K562 (cell line): Measurements from ENCODE around the gene RNU11. TPM values are rescaled to one million over a fixed set of nuclear protein-coding genes. Genes with fewer than 3 reads are reported as not detected.

ENCODE experiments used
- ATAC-seq: fragments of 200-7000 bp; cut with Tn5 transposase; 3 replicates; pipeline ENCODE4 v1.9.1; 2020; ENCODE audit warnings: moderate library complexity
- BruUV-seq: library from RNA; stranded (reverse); fragments of 400-500 nt; replicated peaks from 2 replicates; lab custom pipeline; 2021; lab: Mats Ljungman, UMichigan
- CTCF ChIA-PET: fragments of 300-600 bp; formaldehyde crosslinking; extraction: SDS; loops from one replicate; lab custom pipeline; 2021; ENCODE audit warnings: low intra/inter-chr PET ratio; lab: Yijun Ruan, JAX
- POLR2A ChIA-PET: fragments of 300-600, 350-650 bp; sonication (Branson Sonifier 250); formaldehyde crosslinking; extraction: SDS; loops from one replicate; lab custom pipeline; 2021; ENCODE audit warnings: antibody characterized with exemption, inconsistent platforms; lab: Yijun Ruan, JAX
- DNase-seq, 4 experiments: peaks; one replicate each; pipeline versions ENCODE4 v3.0.0 to v3.0.0-alpha.2; 2011 to 2018; ENCODE audit warnings: low spot score in 3 of 4, mixed read lengths in 3 of 4; ENCODE audit errors: extremely low read depth in 1 of 4
- FAIRE-seq: peaks from 2 replicates; lab custom pipeline; 2011; peaks lifted over from hg19 to GRCh38; lab: Jason Lieb, UNC
- H2AFZ ChIP-seq: 2 replicates; pipeline ENCODE4 v1.6.0; 2011; ENCODE audit warnings: low read depth, low read length, control low read depth, inconsistent platforms
- H3K27ac ChIP-seq: fragments of 200-600 bp; 3 replicates; pipeline ENCODE4 v1.8.0; 2011; ENCODE audit warnings: low read depth, mild to moderate bottlenecking, control low read depth, inconsistent platforms, low read length, moderate library complexity, mixed read lengths; ENCODE audit errors: extremely low read depth
- H3K27me3 ChIP-seq, 2 experiments: fragments of 300-600 bp in 1 of 2; 2 replicates in 1 of 2; 3 replicates in 1 of 2; pipeline versions ENCODE4 v1.6.0 to v1.8.0; 2011; ENCODE audit warnings: inconsistent platforms in 2 of 2, low read length in 2 of 2, mild to moderate bottlenecking in 1 of 2, mixed read lengths in 1 of 2, moderate library complexity in 1 of 2; ENCODE audit not compliant: control insufficient read depth in 2 of 2, insufficient read depth in 2 of 2
- H3K36me3 ChIP-seq: fragments of 300-600 bp; 3 replicates; pipeline ENCODE4 v1.8.0; 2011; ENCODE audit warnings: mild to moderate bottlenecking, low read length, inconsistent platforms; ENCODE audit not compliant: control insufficient read depth, insufficient read depth
- H3K4me1 ChIP-seq, 2 experiments: fragments of 200-600 bp in 1 of 2; replicated peaks in 1 of 2; 2 replicates in 1 of 2; 3 replicates in 1 of 2; pipeline versions ENCODE4 v1.5.1 to v1.8.0; 2011; ENCODE audit warnings: inconsistent platforms in 2 of 2, low read length in 2 of 2, mild to moderate bottlenecking in 1 of 2, mixed read lengths in 1 of 2, moderate library complexity in 1 of 2; ENCODE audit not compliant: control insufficient read depth in 2 of 2, insufficient read depth in 2 of 2
- H3K4me2 ChIP-seq: 2 replicates; pipeline ENCODE4 v1.6.1; 2011; ENCODE audit warnings: low read length, control low read depth, inconsistent platforms, mixed read lengths; ENCODE audit not compliant: insufficient read depth
- H3K4me3 ChIP-seq: fragments of 200-600 bp; sonication (generic), shearing (Covaris generic); 2 replicates; pipeline ENCODE4 v1.5.1; 2016; ENCODE audit warnings: control low read depth, inconsistent platforms
- H3K79me2 ChIP-seq: fragments of 200-600 bp; 3 replicates; pipeline ENCODE4 v1.8.0; 2011; ENCODE audit warnings: low read length, inconsistent platforms; ENCODE audit not compliant: control insufficient read depth, insufficient read depth
- H3K9ac ChIP-seq, 2 experiments: 2 replicates each; pipeline versions ENCODE4 v1.6.0 to v1.6.1; 2011; ENCODE audit warnings: low read depth in 2 of 2, low read length in 2 of 2, control low read depth in 1 of 2, inconsistent platforms in 1 of 2, mild to moderate bottlenecking in 1 of 2, mixed read lengths in 1 of 2; ENCODE audit not compliant: insufficient read depth in 1 of 2
- H3K9me1 ChIP-seq: one replicate; pipeline ENCODE4 v1.6.0; 2011; ENCODE audit warnings: inconsistent platforms, mild to moderate bottlenecking, low read length, moderate library complexity; ENCODE audit not compliant: control insufficient read depth, insufficient read depth
- H3K9me3 ChIP-seq: replicated peaks from 2 replicates; pipeline ENCODE4 v1.5.1; 2011; ENCODE audit warnings: low read depth, low read length, inconsistent platforms; ENCODE audit not compliant: control insufficient read depth, insufficient read depth
- H4K20me1 ChIP-seq: replicated peaks from 2 replicates; pipeline ENCODE4 v1.6.1; 2011; ENCODE audit warnings: low read length, inconsistent platforms, mixed read lengths; ENCODE audit not compliant: control insufficient read depth, insufficient read depth
- BHLHE40 ChIP-seq: IDR thresholded peaks from 2 replicates; pipeline ENCODE4 v1.6.1; 2011; ENCODE audit warnings: low read length, improper control_type of control experiment
- CAMTA2 ChIP-seq: fragments of 250-450 bp; sonication (Bioruptor Pico); conservative IDR thresholded peaks from 2 replicates; pipeline ENCODE4 v1.5.1; 2022
- CBX5 ChIP-seq: IDR thresholded peaks from 2 replicates; pipeline ENCODE4 v1.6.1; 2014; ENCODE audit warnings: low read depth, borderline replicate concordance
- CHD1 ChIP-seq: fragments of 200-600 bp; sonication (generic); IDR thresholded peaks from one replicate; pipeline ENCODE4 v1.6.1; 2012; ENCODE audit warnings: mild to moderate bottlenecking, moderate library complexity, low read length, inconsistent platforms
- HMG20B ChIP-seq: fragments of 250-450 bp; sonication (Bioruptor Pico); IDR thresholded peaks from 2 replicates; pipeline ENCODE4 v1.5.0; 2021; ENCODE audit warnings: mild to moderate bottlenecking
- IRF2 ChIP-seq: sonication (generic); formaldehyde crosslinking; IDR thresholded peaks from 2 replicates; pipeline ENCODE4 v1.8.1; 2022; ENCODE audit warnings: mild to moderate bottlenecking, missing genetic modification reagents
- MYBL2 ChIP-seq, 2 experiments: fragments of 450-650 bp in 1 of 2; sonication (generic) in 1 of 2; formaldehyde crosslinking in 1 of 2; IDR thresholded peaks; 2 replicates each; pipeline versions ENCODE4 v1.6.1 to v1.8.1; 2017 to 2022; ENCODE audit warnings: borderline replicate concordance in 1 of 2, inconsistent platforms in 1 of 2, low read depth in 1 of 2, mild to moderate bottlenecking in 1 of 2, missing genetic modification reagents in 1 of 2, moderate library complexity in 1 of 2
- PCBP1 ChIP-seq: fragments of 200-400 bp; formaldehyde crosslinking; IDR thresholded peaks from 2 replicates; pipeline ENCODE4 v1.6.1; 2018; ENCODE audit warnings: mild to moderate bottlenecking, low read depth, low read length; ENCODE audit not compliant: poor library complexity, severe bottlenecking
- SMARCA5 ChIP-seq: fragments of 450-650 bp; IDR thresholded peaks from 2 replicates; pipeline ENCODE4 v1.6.1; 2016
- STAG1 ChIP-seq: sonication (generic); formaldehyde crosslinking; IDR thresholded peaks from 2 replicates; pipeline ENCODE4 v1.5.0; 2020; ENCODE audit warnings: missing genetic modification reagents, borderline replicate concordance
- TEAD1 ChIP-seq, 2 experiments: fragments of 450-650 bp in 1 of 2; sonication (generic) in 1 of 2; formaldehyde crosslinking; IDR thresholded peaks; 2 replicates each; pipeline versions ENCODE4 v1.4.0 to v1.8.0; 2020 to 2022; ENCODE audit warnings: mild to moderate bottlenecking in 2 of 2, missing genetic modification reagents in 1 of 2
- WGBS: fragments of 100-300 bp; shearing (Covaris generic); methylation state at CpG from one replicate; pipeline ENCODE4 v1.1.6; 2016; ENCODE audit warnings: low coverage, mixed read lengths; ENCODE audit not compliant: insufficient coverage; ENCODE audit errors: missing lambda C conversion rate; 5-methylcytosine and 5-hydroxymethylcytosine counted together
- in situ Hi-C: fragments of 300-500 bp; cut with MboI; formaldehyde crosslinking; loops from 4 replicates; pipeline ENCODE4 v1.15.0; 2018; ENCODE audit warnings: inconsistent platforms, mixed read lengths
- intact Hi-C: fragments of 100-400 bp; cut with micrococcal nuclease; formaldehyde crosslinking; loops from 2 replicates; pipeline ENCODE4 v1.14.2; 2022
- polyA plus RNA-seq, 8 experiments: library from polyadenylated mRNA; depleted of rRNA in 4 of 8; stranded (reverse) in 5 of 8; unstranded in 3 of 8; fragments of >200 nt; fragmentation: Nextera tagmentation in 2 of 8; fragmentation: Illumina TruSeq in 1 of 8; extraction: Ambion mirVana in 2 of 8; extraction: Trizol in 1 of 8; gene quantifications; 2 replicates each; pipeline versions ENCODE4 v1.2.1 to v1.2.3, GENCODE V29; 2011 to 2014; ENCODE audit warnings: inconsistent platforms in 1 of 8, missing spikeins in 1 of 8
- total RNA-seq, 7 experiments: library from RNA; depleted of rRNA in 6 of 7; stranded (reverse); fragments of >200 nt in 6 of 7; fragmentation: Illumina TruSeq in 2 of 7; extraction: Trizol in 2 of 7; gene quantifications; 2 replicates each; pipeline versions ENCODE4 v1.2.1 to v1.2.3, GENCODE V29; 2011 to 2021; ENCODE audit warnings: low replicate concordance in 1 of 7
- TF ChIP-seq, protein P1 (sequence below): sonication (generic); formaldehyde crosslinking; IDR thresholded peaks from 2 replicates; pipeline ENCODE4 v1.8.1; 2023; ENCODE audit warnings: mild to moderate bottlenecking, missing genetic modification reagents, moderate library complexity
- TF ChIP-seq, protein P2 (sequence below), 2 experiments: IDR thresholded peaks; 2 replicates each; pipeline ENCODE4 v1.6.1; 2012; ENCODE audit warnings: improper control_type of control experiment in 2 of 2, low read depth in 2 of 2, low read length in 2 of 2, borderline replicate concordance in 1 of 2

The RNU11 gene
- total and polyA plus RNA-seq, 9 of the 15 experiments (the other 6 are each of a cell fraction or from before 2014, with no cell fraction given) = not detected

DNA sequence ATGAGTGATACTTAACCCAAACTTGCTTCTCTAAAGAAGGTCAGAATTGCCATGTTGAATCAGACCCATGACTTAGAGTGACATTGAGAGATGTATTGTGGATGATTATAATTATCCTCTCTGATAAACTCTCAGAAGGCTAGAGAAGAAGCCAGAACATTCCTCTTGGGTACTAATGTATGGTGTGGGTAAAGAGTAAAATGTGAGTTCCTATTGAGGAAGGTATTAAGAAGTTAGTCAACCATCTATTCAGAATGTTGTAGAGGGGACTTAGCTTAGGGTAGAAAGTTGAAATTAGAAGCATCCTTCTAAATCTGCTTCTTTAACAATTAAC lies 27.5 kb downstream of the RNU11 start:
- TSS peak; percentile 22 for BruUV-seq
- Histone ChIP-seq H3K9ac (no peak overlapping the region), H2AFZ (no peak overlapping the region), H3K4me1 (peaks cover 0 to 9% of the 10 kb centered on the region in 2 experiments; a peak in 1 of 5 replicates), H3K4me3 (no peak overlapping the region), H3K9me1 (no peaks in the 10 kb centered on the region), H4K20me1 (no peaks in the 10 kb centered on the region), H3K27me3 (no peaks in the 10 kb centered on the region), H3K9me3 (no peaks in the 10 kb centered on the region), H3K27ac (no peak overlapping the region), H3K36me3 (no peaks in the 10 kb centered on the region), H3K4me2 (no peak overlapping the region), H3K79me2 (peaks cover 9% of the 10 kb centered on the region)
- POLR2A ChIA-PET = interaction anchor here (0.6 to 0.8 kb wide), 2 partner anchors 9 to 25 kb away, joined by 3 read pairs; no protein-coding TSS in a partner anchor
- peak in 1 of 4 experiments; percentile 5 for DNase-seq
- intact Hi-C loops = no loop called here
- CTCF ChIA-PET = no interaction called here
- TF ChIP-seq BHLHE40 (no peak), STAG1 (no peak)
- in situ Hi-C loops = no loop called here
- peak; percentile 67 for FAIRE-seq
- ATAC-seq = no peak

DNA sequence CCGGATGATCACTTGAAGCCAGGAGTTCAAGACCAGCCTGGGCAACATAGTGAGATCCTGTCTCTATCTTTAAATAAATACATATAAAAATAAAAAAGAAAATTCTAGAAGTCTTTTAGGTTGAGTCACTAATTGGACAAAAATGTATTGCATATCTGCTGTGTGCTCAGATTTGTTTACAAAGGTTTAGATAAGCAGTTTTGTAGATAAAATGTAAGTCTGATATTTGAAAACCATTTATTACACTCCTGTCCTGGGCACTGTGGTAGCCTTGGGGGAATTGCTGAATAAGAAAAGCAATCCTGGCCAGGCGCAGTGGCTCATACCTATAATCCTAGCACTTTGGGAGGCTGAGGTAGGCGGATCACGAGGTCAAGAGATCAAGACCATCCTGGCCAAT lies 31.8 kb downstream of the RNU11 start:
- no peaks in the 10 kb centered on the region for H3K9me3 ChIP-seq
- ChIA-PET POLR2A (interaction anchor here (1.8 to 2.7 kb wide), 2 partner anchors 11 to 32 kb away, joined by 7 to 10 read pairs; partner anchors contain the start of genes GMEB1 and RNU11), CTCF (no interaction called here)
- FAIRE-seq (no peak), DNase-seq (no peak), ATAC-seq (no peak)
- BruUV-seq = no TSS peak
- H3K4me3 ChIP-seq = no peak overlapping the region
- H3K4me1 ChIP-seq = peaks cover 5 to 15% of the 10 kb centered on the region in 2 experiments; a peak in 4 of 5 replicates
- intact Hi-C loops (no loop called here), in situ Hi-C loops (no loop called here)
- H3K9me1 ChIP-seq = no peaks in the 10 kb centered on the region
- no peak for TF ChIP-seq CBX5
- TF ChIP-seq CHD1 = no peak
- no peak for TF ChIP-seq MYBL2 (IDR thresholded peaks at IDR 0.05; ENCODE audit: low read depth)
- no peak for TF ChIP-seq MYBL2 (CRISPR knock-in tag; IDR thresholded peaks at IDR 0.05; ENCODE audit: borderline replicate concordance)
- no peak for TF ChIP-seq TEAD1 (CRISPR knock-in tag; IDR thresholded peaks at IDR 0.05)
- no peak for TF ChIP-seq CAMTA2 (CRISPR knock-in tag)
- TF ChIP-seq HMG20B (CRISPR knock-in tag) = no peak
- no peak for TF ChIP-seq IRF2 (CRISPR knock-in tag)
- no peak for TF ChIP-seq SMARCA5
- TF ChIP-seq, protein P1, sequence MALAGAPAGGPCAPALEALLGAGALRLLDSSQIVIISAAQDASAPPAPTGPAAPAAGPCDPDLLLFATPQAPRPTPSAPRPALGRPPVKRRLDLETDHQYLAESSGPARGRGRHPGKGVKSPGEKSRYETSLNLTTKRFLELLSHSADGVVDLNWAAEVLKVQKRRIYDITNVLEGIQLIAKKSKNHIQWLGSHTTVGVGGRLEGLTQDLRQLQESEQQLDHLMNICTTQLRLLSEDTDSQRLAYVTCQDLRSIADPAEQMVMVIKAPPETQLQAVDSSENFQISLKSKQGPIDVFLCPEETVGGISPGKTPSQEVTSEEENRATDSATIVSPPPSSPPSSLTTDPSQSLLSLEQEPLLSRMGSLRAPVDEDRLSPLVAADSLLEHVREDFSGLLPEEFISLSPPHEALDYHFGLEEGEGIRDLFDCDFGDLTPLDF (CRISPR knock-in tag) = no peak
- TF ChIP-seq PCBP1 = no peak
- TF ChIP-seq, protein P2, sequence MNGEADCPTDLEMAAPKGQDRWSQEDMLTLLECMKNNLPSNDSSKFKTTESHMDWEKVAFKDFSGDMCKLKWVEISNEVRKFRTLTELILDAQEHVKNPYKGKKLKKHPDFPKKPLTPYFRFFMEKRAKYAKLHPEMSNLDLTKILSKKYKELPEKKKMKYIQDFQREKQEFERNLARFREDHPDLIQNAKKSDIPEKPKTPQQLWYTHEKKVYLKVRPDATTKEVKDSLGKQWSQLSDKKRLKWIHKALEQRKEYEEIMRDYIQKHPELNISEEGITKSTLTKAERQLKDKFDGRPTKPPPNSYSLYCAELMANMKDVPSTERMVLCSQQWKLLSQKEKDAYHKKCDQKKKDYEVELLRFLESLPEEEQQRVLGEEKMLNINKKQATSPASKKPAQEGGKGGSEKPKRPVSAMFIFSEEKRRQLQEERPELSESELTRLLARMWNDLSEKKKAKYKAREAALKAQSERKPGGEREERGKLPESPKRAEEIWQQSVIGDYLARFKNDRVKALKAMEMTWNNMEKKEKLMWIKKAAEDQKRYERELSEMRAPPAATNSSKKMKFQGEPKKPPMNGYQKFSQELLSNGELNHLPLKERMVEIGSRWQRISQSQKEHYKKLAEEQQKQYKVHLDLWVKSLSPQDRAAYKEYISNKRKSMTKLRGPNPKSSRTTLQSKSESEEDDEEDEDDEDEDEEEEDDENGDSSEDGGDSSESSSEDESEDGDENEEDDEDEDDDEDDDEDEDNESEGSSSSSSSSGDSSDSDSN (IDR thresholded peaks at IDR 0.05; ENCODE audit: borderline replicate concordance in 1 of 2, low read depth in 2 of 2, low read length in 2 of 2) = no peak
- no peaks in the 10 kb centered on the region; the same call in 2 of the 3 replicates for H3K79me2 ChIP-seq
- no peaks in the 10 kb centered on the region for H3K27me3 ChIP-seq
- no peak overlapping the region for H2AFZ ChIP-seq
- no peak overlapping the region for H3K9ac ChIP-seq
- no peaks in the 10 kb centered on the region for H4K20me1 ChIP-seq
- H3K36me3 ChIP-seq = peaks cover 18% of the 10 kb centered on the region
- WGBS = 80% methylated on average over 4 of the region's 4 CpGs
- no peak overlapping the region for H3K27ac ChIP-seq
- H3K4me2 ChIP-seq = no peak overlapping the region
